Smooth muscle cell (in vitro differentiated cells): ENCODE data around the gene COLEC11. TPM values are rescaled to one million over a fixed set of nuclear protein-coding genes. Genes with fewer than 3 reads are reported as not detected.

Experiments
- DNase-seq: peaks from one replicate; lab custom pipeline; 2025; ENCODE audit not compliant: unreplicated experiment; lab: John Stamatoyannopoulos, UW
- H2AFZ ChIP-seq: fragments of 200-600 bp; sonication (generic); 2 replicates; pipeline ENCODE4 v1.6.0; 2016; ENCODE audit warnings: antibody characterized with exemption, low read depth, mild to moderate bottlenecking
- H3F3A ChIP-seq: fragments of 200-600 bp; sonication (generic); 2 replicates; pipeline ENCODE4 v1.6.0; 2017; ENCODE audit warnings: antibody characterized with exemption, low read depth
- H3K27ac ChIP-seq: fragments of 200-600 bp; sonication (generic); 2 replicates; pipeline ENCODE4 v1.5.1; 2016; ENCODE audit warnings: low read depth, mild to moderate bottlenecking
- H3K27me3 ChIP-seq: fragments of 200-600 bp; sonication (generic); 2 replicates; pipeline ENCODE4 v1.6.1; 2016; ENCODE audit warnings: low read depth, mild to moderate bottlenecking
- H3K36me3 ChIP-seq: fragments of 200-600 bp; sonication (generic); 2 replicates; pipeline ENCODE4 v1.5.1; 2016; ENCODE audit warnings: low read depth
- H3K4me1 ChIP-seq: fragments of 200-600 bp; sonication (generic); 2 replicates; pipeline ENCODE4 v1.5.1; 2016; ENCODE audit warnings: low read depth
- H3K4me2 ChIP-seq: fragments of 200-600 bp; sonication (generic); 2 replicates; pipeline ENCODE4 v1.6.0; 2016; ENCODE audit warnings: mild to moderate bottlenecking
- H3K4me3 ChIP-seq: fragments of 200-600 bp; sonication (generic); 2 replicates; pipeline ENCODE4 v1.5.1; 2016; ENCODE audit warnings: mild to moderate bottlenecking
- H3K79me2 ChIP-seq: fragments of 200-600 bp; sonication (generic); 2 replicates; pipeline ENCODE4 v1.6.0; 2016; ENCODE audit warnings: low read depth, mild to moderate bottlenecking
- H3K9ac ChIP-seq: fragments of 200-600 bp; sonication (generic); 2 replicates; pipeline ENCODE4 v1.6.0; 2016; ENCODE audit warnings: low read depth
- H3K9me3 ChIP-seq: fragments of 200-600 bp; sonication (generic); replicated peaks from 2 replicates; pipeline ENCODE4 v1.5.1; 2016; ENCODE audit warnings: low read depth
- H4K20me1 ChIP-seq: fragments of 200-600 bp; sonication (generic); 2 replicates; pipeline ENCODE4 v1.6.0; 2016; ENCODE audit warnings: low read depth
- WGBS: methylation state at CpG from one replicate; pipeline ENCODE4 v1.1.7; 2016; ENCODE audit warnings: low lambda C conversion rate; 5-methylcytosine and 5-hydroxymethylcytosine counted together
- polyA plus RNA-seq: library from polyadenylated mRNA; unstranded; fragments of >200 nt; fragmentation: Nextera tagmentation; extraction: Ambion mirVana; gene quantifications from 2 replicates; pipeline ENCODE4 v1.2.1, GENCODE V29; 2016
- total RNA-seq: library from RNA; depleted of rRNA; stranded (reverse); fragments of >200 nt; gene quantifications from 2 replicates; pipeline ENCODE4 v1.2.3, GENCODE V29; 2014
- TF ChIP-seq, protein P1 (sequence below): fragments of 200-600 bp; sonication (generic); IDR thresholded peaks from 2 replicates; pipeline ENCODE4 v1.5.1; 2017; ENCODE audit warnings: borderline replicate concordance, mild to moderate bottlenecking, antibody characterized with exemption; ENCODE audit not compliant: insufficient read depth, poor library complexity, severe bottlenecking

Gene COLEC11
- total and polyA plus RNA-seq, 2 experiments from 2014 or later, result 18.1 to 30.8 TPM

- Histone ChIP-seq H3K27ac (no peak overlapping the region), H3K4me3 (no peak overlapping the region), H3K4me1 (peaks cover 6% of the 10 kb centered on the region), H3K9ac (no peak overlapping the region), H3K79me2 (peaks cover 34% of the 10 kb centered on the region), H3K36me3 (peaks cover 40% of the 10 kb centered on the region), H2AFZ (no peak overlapping the region), H3F3A (no peaks in the 10 kb centered on the region), H3K9me3 (no peaks in the 10 kb centered on the region), H4K20me1 (no peaks in the 10 kb centered on the region), H3K4me2 (no peak overlapping the region), H3K27me3 (no peaks in the 10 kb centered on the region)
- TF ChIP-seq, protein P1, sequence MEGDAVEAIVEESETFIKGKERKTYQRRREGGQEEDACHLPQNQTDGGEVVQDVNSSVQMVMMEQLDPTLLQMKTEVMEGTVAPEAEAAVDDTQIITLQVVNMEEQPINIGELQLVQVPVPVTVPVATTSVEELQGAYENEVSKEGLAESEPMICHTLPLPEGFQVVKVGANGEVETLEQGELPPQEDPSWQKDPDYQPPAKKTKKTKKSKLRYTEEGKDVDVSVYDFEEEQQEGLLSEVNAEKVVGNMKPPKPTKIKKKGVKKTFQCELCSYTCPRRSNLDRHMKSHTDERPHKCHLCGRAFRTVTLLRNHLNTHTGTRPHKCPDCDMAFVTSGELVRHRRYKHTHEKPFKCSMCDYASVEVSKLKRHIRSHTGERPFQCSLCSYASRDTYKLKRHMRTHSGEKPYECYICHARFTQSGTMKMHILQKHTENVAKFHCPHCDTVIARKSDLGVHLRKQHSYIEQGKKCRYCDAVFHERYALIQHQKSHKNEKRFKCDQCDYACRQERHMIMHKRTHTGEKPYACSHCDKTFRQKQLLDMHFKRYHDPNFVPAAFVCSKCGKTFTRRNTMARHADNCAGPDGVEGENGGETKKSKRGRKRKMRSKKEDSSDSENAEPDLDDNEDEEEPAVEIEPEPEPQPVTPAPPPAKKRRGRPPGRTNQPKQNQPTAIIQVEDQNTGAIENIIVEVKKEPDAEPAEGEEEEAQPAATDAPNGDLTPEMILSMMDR, result no peak
- WGBS, result 98% methylated on average over 10 of the region's 10 CpGs
- DNase-seq, result no peak
These were observed 41.0 kb upstream of the COLEC11 start for GRCh38 chr2:3553946-3554345.

DNA sequence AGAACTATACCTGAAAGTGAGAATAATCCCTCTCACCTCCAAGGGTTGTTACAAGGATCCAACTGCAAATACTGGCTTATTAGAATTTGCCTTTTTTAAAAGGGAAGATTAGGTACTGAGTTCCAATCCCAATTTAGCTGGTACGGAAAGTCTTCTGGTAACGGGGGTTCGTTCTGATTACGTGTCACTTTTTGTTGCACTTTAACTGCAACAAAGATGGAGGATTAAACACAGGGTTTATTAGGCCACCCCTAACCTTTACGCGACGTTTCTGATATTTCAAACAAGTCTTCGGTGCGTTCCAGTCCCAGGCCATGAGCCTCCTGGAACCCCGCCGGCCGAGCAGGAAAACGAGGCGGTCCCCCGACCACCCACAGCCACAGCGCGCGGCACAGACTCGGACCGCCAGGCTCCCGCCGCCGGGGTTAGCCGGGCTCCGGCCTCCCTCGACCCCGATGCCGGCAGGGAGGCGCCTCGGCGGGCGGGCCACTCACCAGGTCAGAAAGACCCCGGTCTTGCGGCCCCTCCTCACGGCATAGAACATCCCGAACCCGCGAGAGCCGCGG lies 37.2 kb upstream of the COLEC11 start:
- Histone ChIP-seq H3K27ac (peak overlapping the region; percentile 99), H3K9me3 (no peaks in the 10 kb centered on the region), H3K4me3 (peak overlapping the region; percentile 91), H3K4me2 (peak overlapping the region; percentile 87), H3K4me1 (peaks cover 6% of the 10 kb centered on the region), H2AFZ (peak overlapping the region; percentile 25), H4K20me1 (no peaks in the 10 kb centered on the region), H3K27me3 (no peaks in the 10 kb centered on the region), H3K79me2 (peaks cover 38% of the 10 kb centered on the region), H3K36me3 (peaks cover 19% of the 10 kb centered on the region), H3F3A (no peaks in the 10 kb centered on the region), H3K9ac (peak overlapping the region; percentile 100)
- DNase-seq, result no peak
- TF ChIP-seq, protein P1, result no peak
- WGBS, result 1% methylated on average over 37 of the region's 40 CpGs

DNA sequence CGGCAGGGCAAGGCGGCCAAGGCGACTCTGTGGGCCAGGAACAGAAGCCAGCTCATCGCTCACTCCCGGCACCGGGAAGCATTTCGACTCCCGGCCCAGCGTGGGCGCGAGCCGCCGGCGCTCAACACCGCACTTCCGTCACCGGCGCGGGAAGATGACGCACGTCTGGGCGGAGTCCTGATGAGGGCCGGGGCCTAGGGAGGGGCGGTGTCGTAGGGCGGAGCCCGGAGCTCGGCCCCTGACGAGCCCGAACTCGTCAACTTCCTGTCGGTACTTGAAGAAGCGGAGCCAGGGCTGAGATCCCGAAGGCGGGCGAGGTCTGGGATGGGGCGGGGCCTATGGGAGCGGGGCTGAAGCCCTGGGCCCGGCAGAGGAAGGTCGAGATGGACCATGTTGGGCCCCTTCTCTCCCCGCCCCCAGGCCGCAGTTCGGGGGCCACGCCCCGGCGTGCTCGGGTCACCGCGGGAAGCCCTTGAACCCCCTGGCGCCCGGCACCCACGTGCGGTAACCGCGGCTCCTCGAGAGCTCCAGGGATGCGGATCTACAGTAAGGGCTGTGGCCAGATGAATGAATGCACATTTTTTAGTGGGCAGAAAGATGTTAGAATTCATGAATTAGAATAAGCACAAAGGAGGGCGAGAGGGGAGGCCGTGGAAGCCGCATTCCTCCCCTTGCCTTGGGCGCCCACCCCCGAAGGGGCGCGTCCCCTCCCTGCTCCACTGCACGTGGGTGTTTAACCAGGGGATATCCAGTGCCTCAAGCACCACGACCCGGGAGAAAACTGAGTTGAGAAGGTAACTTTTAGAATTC lies 36.5 kb upstream of the COLEC11 start, which contains the start of gene RNASEH1:
TSS of gene RNASEH1 (minus strand) at position 129 of the 810 bp plus-strand sequence. CDS start at position 56, 73 bp downstream.
- H3K79me2 ChIP-seq, result peaks cover 38% of the 10 kb centered on the region
- no peaks in the 10 kb centered on the region for H3F3A ChIP-seq
- H2AFZ ChIP-seq, result peak within 1 kb of the TSS; percentile 96
- peaks cover 19% of the 10 kb centered on the region for H3K36me3 ChIP-seq
- TF ChIP-seq, protein P1, result no peak
- peak; percentile 94 for DNase-seq
- peak within 1 kb of the TSS; percentile 91 for H3K4me3 ChIP-seq
- H3K9ac ChIP-seq, result peak within 1 kb of the TSS; percentile 100
- H4K20me1 ChIP-seq, result no peaks in the 10 kb centered on the region
- H3K27me3 ChIP-seq, result no peaks in the 10 kb centered on the region
- peak within 1 kb of the TSS; percentile 99 for H3K27ac ChIP-seq
- under 1% methylated on average over 57 of the region's 67 CpGs for WGBS
- peaks cover 6% of the 10 kb centered on the region for H3K4me1 ChIP-seq
- H3K4me2 ChIP-seq, result peak within 1 kb of the TSS; percentile 87
- H3K9me3 ChIP-seq, result no peaks in the 10 kb centered on the region
